PC-9 (cell line): ENCODE results near the gene CETP. TPM values are rescaled to one million over a fixed set of nuclear protein-coding genes. Genes with fewer than 3 reads are reported as not detected.

ENCODE experiments used
- BruUV-seq: library from RNA; stranded (reverse); fragments of 400-500 nt; replicated peaks from 2 replicates; lab custom pipeline; 2021; lab: Mats Ljungman, UMichigan
- CTCF ChIA-PET: fragments of 300-600 bp; sonication (Branson Sonifier 250); formaldehyde crosslinking; loops from one replicate; lab custom pipeline; 2022; ENCODE audit warnings: antibody characterized with exemption; lab: Charles Lee
- POLR2A ChIA-PET: fragments of 300-600 bp; sonication (Branson Sonifier 250); formaldehyde crosslinking; loops from one replicate; lab custom pipeline; 2022; ENCODE audit warnings: antibody characterized with exemption; ENCODE audit not compliant: unreplicated experiment; lab: Charles Lee
- DNase-seq, 2 experiments: peaks; one replicate each; pipeline versions ENCODE4 v3.0.0 to v3.0.0-alpha.2; 2015 to 2022; ENCODE audit warnings: mixed read lengths in 1 of 2
- H2AFZ ChIP-seq: fragments of 200-600 bp; sonication (generic); 2 replicates; pipeline ENCODE4 v1.8.1; 2017; ENCODE audit warnings: antibody characterized with exemption
- H3F3A ChIP-seq: fragments of 200-600 bp; sonication (generic); 2 replicates; pipeline ENCODE4 v1.8.1; 2017; ENCODE audit warnings: antibody characterized with exemption, mild to moderate bottlenecking, low read depth; ENCODE audit not compliant: insufficient read depth
- H3K27ac ChIP-seq: fragments of 200-600 bp; sonication (generic); 2 replicates; pipeline ENCODE4 v1.6.1; 2016; ENCODE audit warnings: mixed run types
- H3K27me3 ChIP-seq: fragments of 200-600 bp; sonication (generic); 2 replicates; pipeline ENCODE4 v1.6.1; 2016; ENCODE audit warnings: low read depth, mixed run types; ENCODE audit not compliant: insufficient read depth
- H3K36me3 ChIP-seq: fragments of 200-600 bp; sonication (generic); 2 replicates; pipeline ENCODE4 v1.6.1; 2016; ENCODE audit warnings: low read depth, mixed run types
- H3K4me1 ChIP-seq: fragments of 200-600 bp; sonication (generic); replicated peaks from 2 replicates; pipeline ENCODE4 v1.6.1; 2016; ENCODE audit warnings: mixed run types; ENCODE audit not compliant: insufficient read depth
- H3K4me2 ChIP-seq: fragments of 200-600 bp; sonication (generic); 2 replicates; pipeline ENCODE4 v1.6.1; 2017; ENCODE audit warnings: mixed run types
- H3K4me3 ChIP-seq: fragments of 200-600 bp; sonication (generic); 2 replicates; pipeline ENCODE4 v1.6.1; 2016; ENCODE audit warnings: mixed run types
- H3K79me2 ChIP-seq: fragments of 200-600 bp; sonication (generic); 2 replicates; pipeline ENCODE4 v1.6.1; 2017; ENCODE audit warnings: low read depth, mixed run types
- H3K9me2 ChIP-seq: fragments of 200-600 bp; sonication (generic); 2 replicates; pipeline ENCODE4 v1.8.1; 2017; ENCODE audit warnings: mild to moderate bottlenecking; ENCODE audit not compliant: insufficient read depth
- H3K9me3 ChIP-seq: fragments of 200-600 bp; sonication (generic); 2 replicates; pipeline ENCODE4 v1.8.1; 2016; ENCODE audit warnings: low read depth; ENCODE audit not compliant: insufficient read depth
- H4K20me1 ChIP-seq: fragments of 200-600 bp; sonication (generic); 2 replicates; pipeline ENCODE4 v1.8.1; 2017; ENCODE audit not compliant: insufficient read depth
- EZH2 ChIP-seq: fragments of 200-600 bp; sonication (generic); IDR thresholded peaks from 2 replicates; pipeline ENCODE4 v1.8.0; 2017; ENCODE audit warnings: antibody characterized with exemption, low read depth
- intact Hi-C: fragments of 100-400 bp; cut with micrococcal nuclease; formaldehyde crosslinking; loops from one replicate; pipeline ENCODE4 v1.10.0; 2022; ENCODE audit not compliant: unreplicated experiment
- total RNA-seq: library from RNA; stranded (reverse); gene quantifications from 2 replicates; pipeline ENCODE4 v1.2.3, GENCODE V29; 2021
- TF ChIP-seq, protein P1 (sequence below): fragments of 200-600 bp; sonication (generic); conservative IDR thresholded peaks from 2 replicates; pipeline ENCODE4 v1.6.1; 2017; ENCODE audit warnings: mixed run types, antibody characterized with exemption, mild to moderate bottlenecking, moderate library complexity

Gene CETP
- total RNA-seq, 1 experiment from 2014 or later: not detected

GRCh38 chr16:56997931-56998330, 36.2 kb downstream of the CETP start:
- no TSS peak for BruUV-seq
- H2AFZ ChIP-seq: no peak overlapping the region
- H3K4me1 ChIP-seq: peaks cover 16% of the 10 kb centered on the region

DNA sequence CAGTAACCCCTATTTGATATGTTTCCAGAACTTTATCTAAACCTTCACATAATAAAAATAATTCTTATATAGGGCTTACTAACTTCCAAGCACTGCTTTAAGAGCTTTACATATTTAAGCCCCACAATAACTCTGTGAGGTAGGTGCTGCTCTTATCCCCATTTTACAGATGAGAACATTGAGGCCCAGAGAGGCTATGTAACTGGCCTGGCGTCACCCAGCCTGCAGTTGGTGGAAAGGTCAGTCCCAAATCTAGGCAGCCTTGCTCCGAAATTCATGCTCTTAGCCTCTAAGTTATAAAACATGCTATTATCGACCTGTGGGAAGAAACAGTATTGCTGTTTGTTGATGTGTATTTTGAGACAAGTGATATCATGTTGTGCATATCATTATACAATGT, 36.6 kb downstream of the CETP start:
- intact Hi-C loops: no loop called here
- H3K9me3 ChIP-seq: no peaks in the 10 kb centered on the region
- BruUV-seq: no TSS peak
- H3F3A ChIP-seq: no peaks in the 10 kb centered on the region
- POLR2A ChIA-PET: interaction anchor here (0.5 kb wide), 1 partner anchor 349 kb away, joined by 4 read pairs; no protein-coding TSS in a partner anchor
- H2AFZ ChIP-seq: no peak overlapping the region
- H3K4me3 ChIP-seq: no peak overlapping the region
- TF ChIP-seq, protein P1, sequence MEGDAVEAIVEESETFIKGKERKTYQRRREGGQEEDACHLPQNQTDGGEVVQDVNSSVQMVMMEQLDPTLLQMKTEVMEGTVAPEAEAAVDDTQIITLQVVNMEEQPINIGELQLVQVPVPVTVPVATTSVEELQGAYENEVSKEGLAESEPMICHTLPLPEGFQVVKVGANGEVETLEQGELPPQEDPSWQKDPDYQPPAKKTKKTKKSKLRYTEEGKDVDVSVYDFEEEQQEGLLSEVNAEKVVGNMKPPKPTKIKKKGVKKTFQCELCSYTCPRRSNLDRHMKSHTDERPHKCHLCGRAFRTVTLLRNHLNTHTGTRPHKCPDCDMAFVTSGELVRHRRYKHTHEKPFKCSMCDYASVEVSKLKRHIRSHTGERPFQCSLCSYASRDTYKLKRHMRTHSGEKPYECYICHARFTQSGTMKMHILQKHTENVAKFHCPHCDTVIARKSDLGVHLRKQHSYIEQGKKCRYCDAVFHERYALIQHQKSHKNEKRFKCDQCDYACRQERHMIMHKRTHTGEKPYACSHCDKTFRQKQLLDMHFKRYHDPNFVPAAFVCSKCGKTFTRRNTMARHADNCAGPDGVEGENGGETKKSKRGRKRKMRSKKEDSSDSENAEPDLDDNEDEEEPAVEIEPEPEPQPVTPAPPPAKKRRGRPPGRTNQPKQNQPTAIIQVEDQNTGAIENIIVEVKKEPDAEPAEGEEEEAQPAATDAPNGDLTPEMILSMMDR: no peak
- H3K79me2 ChIP-seq: no peaks in the 10 kb centered on the region
- H3K9me2 ChIP-seq: no peaks in the 10 kb centered on the region
- CTCF ChIA-PET: no interaction called here
- H3K4me2 ChIP-seq: no peak overlapping the region
- no peaks in the 10 kb centered on the region for H4K20me1 ChIP-seq
- DNase-seq: no peak
- H3K4me1 ChIP-seq: peaks cover 16% of the 10 kb centered on the region
- H3K36me3 ChIP-seq: no peaks in the 10 kb centered on the region
- H3K27me3 ChIP-seq: no peaks in the 10 kb centered on the region
- H3K27ac ChIP-seq: no peak overlapping the region

More at GRCh38 chr16:56997931-56998330, 36.2 kb downstream of the CETP start:
- no peak for DNase-seq
- no peaks in the 10 kb centered on the region for H3K36me3 ChIP-seq
- H3K9me3 ChIP-seq: no peaks in the 10 kb centered on the region
- no peaks in the 10 kb centered on the region for H3F3A ChIP-seq
- H3K9me2 ChIP-seq: no peaks in the 10 kb centered on the region
- CTCF ChIA-PET: no interaction called here
- no peak overlapping the region for H3K4me3 ChIP-seq
- no peaks in the 10 kb centered on the region for H4K20me1 ChIP-seq
- H3K79me2 ChIP-seq: no peaks in the 10 kb centered on the region
- no peak overlapping the region for H3K27ac ChIP-seq
- POLR2A ChIA-PET: interaction anchor here (0.5 kb wide), 1 partner anchor 348 kb away, joined by 4 read pairs; no protein-coding TSS in a partner anchor
- no peak overlapping the region for H3K4me2 ChIP-seq
- intact Hi-C loops: no loop called here
- TF ChIP-seq EZH2: no peak
- TF ChIP-seq, protein P1: no peak
- no peaks in the 10 kb centered on the region for H3K27me3 ChIP-seq

DNA sequence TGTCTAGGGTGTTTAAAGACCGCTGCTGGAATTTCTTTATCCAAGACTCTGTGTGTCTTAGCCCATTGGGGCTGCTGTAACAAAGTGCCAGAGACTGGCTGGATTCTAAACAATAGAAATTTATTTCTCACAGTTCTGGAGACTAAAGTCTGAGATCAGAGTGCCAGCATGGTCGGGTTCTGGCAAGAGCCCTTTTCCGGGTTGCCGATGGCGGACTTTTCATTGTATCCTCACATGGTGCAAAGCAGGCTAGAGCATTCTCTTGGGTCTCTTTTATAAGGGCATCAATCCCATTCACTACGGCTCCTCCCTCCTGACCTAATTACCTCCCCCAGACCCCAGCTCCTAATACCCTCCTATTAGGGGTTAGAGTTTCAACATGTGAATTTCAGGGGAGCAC, 37.1 kb downstream of the CETP start:
- H3K4me1 ChIP-seq: peaks cover 16% of the 10 kb centered on the region
- no peak overlapping the region for H2AFZ ChIP-seq
- ChIA-PET CTCF (no interaction called here), POLR2A (no interaction called here)
- no peaks in the 10 kb centered on the region for H3F3A ChIP-seq
- no peaks in the 10 kb centered on the region for H3K9me2 ChIP-seq
- intact Hi-C loops: no loop called here
- H3K36me3 ChIP-seq: no peaks in the 10 kb centered on the region
- no peak for DNase-seq
- H3K4me2 ChIP-seq: no peak overlapping the region
- no TSS peak for BruUV-seq
- H3K9me3 ChIP-seq: no peaks in the 10 kb centered on the region
- H3K4me3 ChIP-seq: no peak overlapping the region
- no peaks in the 10 kb centered on the region for H4K20me1 ChIP-seq
- no peaks in the 10 kb centered on the region for H3K27me3 ChIP-seq
- H3K27ac ChIP-seq: no peak overlapping the region
- no peak for TF ChIP-seq EZH2
- TF ChIP-seq, protein P1: no peak
- no peaks in the 10 kb centered on the region for H3K79me2 ChIP-seq
